HPDE6-E6E7 (cell line): ENCODE results near the gene MYLK2.

Source experiments
- DNase-seq: peaks from one replicate; pipeline ENCODE4 v3.0.0; 2011; ENCODE audit warnings: missing footprints; ENCODE audit errors: extremely low spot score

MYLK2 gene

DNA sequence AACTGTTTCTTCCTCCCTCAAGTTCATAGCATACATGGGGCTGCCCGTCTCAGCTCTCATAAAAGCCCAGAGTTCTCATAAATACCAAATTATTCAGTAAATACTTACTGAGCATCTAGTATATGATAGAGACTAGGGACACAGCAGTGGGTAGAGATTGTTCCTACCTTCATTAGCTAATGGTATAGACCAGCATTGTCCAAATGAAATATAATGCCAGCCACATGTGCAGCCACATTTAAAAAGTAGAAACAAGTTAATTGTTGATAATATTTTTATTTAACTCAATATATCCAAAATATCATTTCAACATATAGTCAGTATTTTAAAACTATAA, 52.4 kb downstream of the MYLK2 start:
- no peak for DNase-seq

- DNase-seq: no peak
These were observed 53.2 kb downstream of the MYLK2 start for GRCh38 chr20:31872406-31872805.

- no peak for DNase-seq
These were observed 56.5 kb downstream of the MYLK2 start for GRCh38 chr20:31875671-31876070.

GRCh38 chr20:31877684-31878083, 58.5 kb downstream of the MYLK2 start:
- no peak for DNase-seq

DNA sequence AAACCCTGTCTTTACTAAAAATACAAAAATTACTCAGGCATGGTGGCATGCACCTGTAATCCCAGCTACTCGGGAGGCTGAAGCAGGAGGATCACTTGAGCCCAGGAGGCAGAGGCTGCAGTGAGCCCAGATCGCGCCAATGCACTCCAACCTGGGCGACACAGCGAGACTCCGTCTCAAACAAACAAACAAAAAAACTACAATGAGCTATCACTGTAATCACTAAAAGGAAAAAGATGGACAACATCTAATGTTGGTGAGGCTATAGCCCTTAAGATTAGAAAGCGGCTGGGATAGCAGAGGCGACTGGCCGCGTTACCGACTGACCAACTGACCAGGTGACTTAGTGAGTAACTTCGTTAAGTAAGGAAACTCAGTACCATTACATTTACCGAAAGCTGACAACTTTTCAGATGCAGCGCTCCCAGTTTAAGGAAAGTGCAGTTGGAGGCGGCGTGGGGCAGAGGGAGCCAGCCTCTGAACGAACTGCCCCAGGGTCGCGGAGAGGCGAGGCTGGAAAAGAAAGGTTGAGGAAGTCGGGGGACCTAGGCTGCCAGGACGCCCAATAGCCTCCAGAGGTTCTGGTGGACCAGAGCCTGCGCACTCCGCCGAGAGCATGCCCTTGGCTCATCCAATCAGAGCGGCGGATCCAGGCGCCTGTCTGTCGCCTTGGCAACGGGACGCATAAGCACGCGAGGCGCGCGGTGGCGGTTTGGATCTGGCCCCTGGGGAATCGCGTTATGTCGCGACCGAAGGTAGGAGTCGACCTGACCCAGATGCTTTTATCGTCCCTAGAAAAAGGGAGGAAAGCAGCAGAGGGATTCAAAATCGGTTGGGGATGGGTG, 60.2 kb downstream of the MYLK2 start:
- DNase-seq: peak; percentile 100

DNA sequence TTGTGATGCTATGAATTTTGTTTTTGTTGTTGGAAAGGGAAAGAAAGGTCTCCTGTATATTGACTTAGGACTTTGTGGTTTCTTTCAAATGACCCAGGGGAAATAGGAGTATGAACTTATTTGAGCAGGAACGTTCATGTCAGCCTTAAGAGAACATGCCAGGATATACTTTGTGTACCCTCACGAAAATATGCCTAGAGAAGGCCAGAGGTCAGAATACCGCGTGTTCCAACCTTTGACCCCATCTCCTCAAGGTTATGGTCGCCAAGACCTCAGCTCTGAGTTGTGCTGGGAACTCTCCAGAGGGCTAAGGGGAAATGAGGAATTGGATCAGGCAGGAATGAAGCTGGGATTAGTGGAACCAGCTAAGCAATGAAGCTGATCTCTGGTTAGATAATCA, 62.8 kb downstream of the MYLK2 start:
- no peak for DNase-seq

DNA sequence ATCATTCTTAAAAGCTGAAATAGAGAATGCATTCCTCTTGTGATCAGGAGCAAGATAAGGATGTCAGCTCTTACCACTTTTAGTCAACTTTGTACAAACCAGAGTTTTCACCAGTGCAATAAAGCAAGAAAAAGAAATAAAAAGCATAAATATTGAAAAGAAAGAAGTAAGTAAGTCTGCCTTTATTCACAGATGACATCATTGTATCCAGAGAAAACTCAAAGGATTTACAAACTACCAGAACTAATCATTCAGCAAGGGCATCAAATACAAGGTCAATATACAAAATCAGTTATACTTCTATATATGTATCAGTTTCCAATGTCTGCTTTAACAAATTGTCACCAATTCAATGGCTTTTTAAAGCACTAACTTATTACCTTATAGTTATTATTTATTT, 64.7 kb downstream of the MYLK2 start:
- no peak for DNase-seq
